ENCODE measurements around the gene PDLIM5.
"Not testable (repeated sequence)": the region's sequence is repeated elsewhere in the genome, so short reads cannot be mapped to it uniquely, and the experiment has no call there.

PDLIM5 gene

GRCh38 chr4:94603170-94603747 is 151.5 kb downstream of the PDLIM5 start:
- DNase-seq (ENCODE audit: low read depth), result no peak

GRCh38 chr4:94605241-94605805 is 153.6 kb downstream of the PDLIM5 start:
- DNase-seq (ENCODE audit: low read depth), result no peak

GRCh38 chr4:94610145-94610544 is 158.4 kb downstream of the PDLIM5 start:
- no peak for DNase-seq (ENCODE audit: low read depth)

- DNase-seq (ENCODE audit: low read depth), result no peak
These were observed 161.5 kb downstream of the PDLIM5 start for GRCh38 chr4:94613248-94613647.

GRCh38 chr4:94615451-94615850 is 163.7 kb downstream of the PDLIM5 start:
- no peak for DNase-seq (ENCODE audit: low read depth)

- no peak for DNase-seq (ENCODE audit: low read depth)
These were observed 169.8 kb downstream of the PDLIM5 start for GRCh38 chr4:94621491-94622080.

- DNase-seq (ENCODE audit: low read depth), result no peak
These were observed 171.6 kb downstream of the PDLIM5 start for GRCh38 chr4:94623126-94623911.

- DNase-seq (ENCODE audit: low read depth), result no peak
These were observed 175.2 kb downstream of the PDLIM5 start for GRCh38 chr4:94626942-94627341.

- not testable (repeated sequence) for DNase-seq (ENCODE audit: low read depth)
These were observed 177.3 kb downstream of the PDLIM5 start for GRCh38 chr4:94629058-94629457.

GRCh38 chr4:94629837-94630236 is 178.1 kb downstream of the PDLIM5 start:
- DNase-seq (ENCODE audit: low read depth), result no peak

GRCh38 chr4:94634271-94634670 is 182.5 kb downstream of the PDLIM5 start:
- DNase-seq (ENCODE audit: low read depth), result no peak

GRCh38 chr4:94635177-94635576 is 183.4 kb downstream of the PDLIM5 start:
- no peak for DNase-seq (ENCODE audit: low read depth)

- DNase-seq (ENCODE audit: low read depth), result no peak
These were observed 184.3 kb downstream of the PDLIM5 start for GRCh38 chr4:94636004-94636403.

- DNase-seq (ENCODE audit: low read depth), result no peak
These were observed 187.6 kb downstream of the PDLIM5 start for GRCh38 chr4:94639298-94639697.

GRCh38 chr4:94640151-94640550 is 188.4 kb downstream of the PDLIM5 start:
- no peak for DNase-seq (ENCODE audit: low read depth)

GRCh38 chr4:94641702-94642560 is 190.2 kb downstream of the PDLIM5 start:
- DNase-seq (ENCODE audit: low read depth), result no peak

- no peak for DNase-seq (ENCODE audit: low read depth)
These were observed 190.8 kb downstream of the PDLIM5 start for GRCh38 chr4:94642561-94642866.

GRCh38 chr4:94648699-94649098 is 197.0 kb downstream of the PDLIM5 start:
- no peak for DNase-seq (ENCODE audit: low read depth)

GRCh38 chr4:94649381-94650133 is 197.8 kb downstream of the PDLIM5 start:
- no peak for DNase-seq (ENCODE audit: low read depth)

- no peak for DNase-seq (ENCODE audit: low read depth)
These were observed 198.4 kb downstream of the PDLIM5 start for GRCh38 chr4:94650134-94650495.

GRCh38 chr4:94650690-94651089 is 198.9 kb downstream of the PDLIM5 start:
- no peak for DNase-seq (ENCODE audit: low read depth)
